Measurements from ENCODE around the gene HMCN1.
A peak's percentile ranks its signal among the peaks of the same experiment; 100 is the strongest.

HMCN1 gene

DNA sequence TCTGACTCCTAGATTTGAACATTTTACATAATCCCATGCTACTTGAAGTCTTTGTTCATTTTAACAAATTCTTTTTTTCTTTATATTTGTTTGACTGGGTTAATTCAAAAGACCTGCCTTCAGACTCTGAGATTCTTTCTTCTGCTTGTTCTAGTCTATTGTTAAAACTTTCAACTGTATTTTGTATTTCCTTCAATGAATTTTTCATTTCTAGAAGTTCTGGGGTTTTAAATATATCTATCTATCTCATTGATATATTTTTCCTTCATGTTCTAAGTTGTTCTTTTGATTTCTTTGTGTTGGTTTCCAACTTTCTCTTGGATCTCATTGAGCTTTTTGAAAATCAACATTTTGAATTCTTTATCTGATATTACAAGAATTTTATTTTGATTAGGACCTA, 64.3 kb downstream of the HMCN1 start:
- ChIA-PET POLR2A (no interaction called here), CTCF (no interaction called here)
- TF ChIP-seq CTBP1 (IDR thresholded peaks at IDR 0.05; ENCODE audit: borderline replicate concordance), result no peak
- TF ChIP-seq L3MBTL2 (conservative IDR thresholded peaks at IDR 0.05), result no peak
- TF ChIP-seq FOXK2 (IDR thresholded peaks at IDR 0.05), result no peak
- TF ChIP-seq HDGF (IDR thresholded peaks at IDR 0.05; ENCODE audit: borderline replicate concordance), result no peak
- TF ChIP-seq FOXM1 (IDR thresholded peaks at IDR 0.05; ENCODE audit: borderline replicate concordance), result no peak
- TF ChIP-seq ARNT (IDR thresholded peaks at IDR 0.05), result no peak
- TF ChIP-seq ZNF384 (IDR thresholded peaks at IDR 0.05), result no peak
- no peak for TF ChIP-seq SP1 (IDR thresholded peaks at IDR 0.05)
- no peak for TF ChIP-seq ELF4 (IDR thresholded peaks at IDR 0.05)
- TF ChIP-seq NFRKB (IDR thresholded peaks at IDR 0.05), result no peak
- TF ChIP-seq, protein P1, sequence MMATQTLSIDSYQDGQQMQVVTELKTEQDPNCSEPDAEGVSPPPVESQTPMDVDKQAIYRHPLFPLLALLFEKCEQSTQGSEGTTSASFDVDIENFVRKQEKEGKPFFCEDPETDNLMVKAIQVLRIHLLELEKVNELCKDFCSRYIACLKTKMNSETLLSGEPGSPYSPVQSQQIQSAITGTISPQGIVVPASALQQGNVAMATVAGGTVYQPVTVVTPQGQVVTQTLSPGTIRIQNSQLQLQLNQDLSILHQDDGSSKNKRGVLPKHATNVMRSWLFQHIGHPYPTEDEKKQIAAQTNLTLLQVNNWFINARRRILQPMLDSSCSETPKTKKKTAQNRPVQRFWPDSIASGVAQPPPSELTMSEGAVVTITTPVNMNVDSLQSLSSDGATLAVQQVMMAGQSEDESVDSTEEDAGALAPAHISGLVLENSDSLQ (IDR thresholded peaks at IDR 0.05), result no peak
- TF ChIP-seq TARDBP (IDR thresholded peaks at IDR 0.05), result no peak
- no peak for TF ChIP-seq BHLHE40 (IDR thresholded peaks at IDR 0.05; ENCODE audit: borderline replicate concordance)
- TF ChIP-seq FOXA1 (IDR thresholded peaks at IDR 0.05), result no peak
- TF ChIP-seq SUZ12 (IDR thresholded peaks at IDR 0.05), result no peak
- DNase-seq (ENCODE audit: extremely low spot score), result no peak

DNA sequence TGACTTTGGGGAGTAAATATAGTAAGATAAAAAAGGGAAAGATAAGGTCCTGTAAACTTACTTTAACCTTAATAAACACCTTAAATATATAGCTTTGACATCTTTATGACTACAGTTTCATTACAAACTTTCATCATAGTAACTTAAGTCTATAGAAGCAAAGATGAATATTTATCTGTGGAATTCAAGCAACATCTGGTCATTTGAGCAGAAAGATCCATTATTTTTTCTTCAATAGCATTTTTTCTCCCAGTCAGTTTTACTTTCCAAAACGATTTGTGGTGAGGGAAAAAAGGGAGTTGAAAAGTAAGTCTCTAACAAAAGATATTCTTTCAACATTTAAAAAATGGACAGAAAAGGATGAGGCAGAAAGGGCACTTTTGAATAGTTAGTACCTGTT, 69.0 kb downstream of the HMCN1 start:
- ChIA-PET POLR2A (no interaction called here), CTCF (no interaction called here)
- DNase-seq (ENCODE audit: extremely low spot score), result no peak
- TF ChIP-seq L3MBTL2 (conservative IDR thresholded peaks at IDR 0.05) (no peak), ZNF384 (IDR thresholded peaks at IDR 0.05) (no peak), SUZ12 (IDR thresholded peaks at IDR 0.05) (no peak), SP1 (IDR thresholded peaks at IDR 0.05) (no peak), BHLHE40 (IDR thresholded peaks at IDR 0.05; ENCODE audit: borderline replicate concordance) (no peak), ELF4 (IDR thresholded peaks at IDR 0.05) (no peak), FOXM1 (IDR thresholded peaks at IDR 0.05; ENCODE audit: borderline replicate concordance) (no peak)

DNA sequence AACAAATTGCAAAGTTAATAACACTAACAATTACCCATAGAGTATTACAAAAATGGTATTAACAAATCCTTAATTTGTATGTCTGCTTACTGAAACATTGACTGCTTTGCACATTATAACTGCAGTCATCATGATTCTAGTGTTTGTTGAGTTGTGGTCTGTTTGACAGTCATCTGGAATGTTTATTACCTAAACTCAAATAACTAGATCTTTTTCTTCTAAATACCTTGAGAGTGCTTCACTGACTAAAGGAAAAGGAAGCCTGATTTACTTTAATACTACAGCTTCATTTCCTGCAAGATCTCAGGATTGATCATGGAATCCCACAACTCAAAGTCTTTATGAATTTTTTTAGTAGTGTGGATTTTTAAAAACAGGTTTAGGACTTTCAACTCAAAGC, 70.0 kb downstream of the HMCN1 start:
- DNase-seq (ENCODE audit: extremely low spot score), result no peak
- CTCF ChIA-PET, result no interaction called here
- TF ChIP-seq SUZ12 (IDR thresholded peaks at IDR 0.05), result no peak
- TF ChIP-seq HDGF (IDR thresholded peaks at IDR 0.05; ENCODE audit: borderline replicate concordance), result no peak
- TF ChIP-seq TARDBP (IDR thresholded peaks at IDR 0.05), result no peak
- no peak for TF ChIP-seq FOXA1 (IDR thresholded peaks at IDR 0.05)
- TF ChIP-seq FOXK2 (IDR thresholded peaks at IDR 0.05), result no peak
- TF ChIP-seq, protein P1 (IDR thresholded peaks at IDR 0.05), result no peak
- no peak for TF ChIP-seq L3MBTL2 (conservative IDR thresholded peaks at IDR 0.05)
- TF ChIP-seq NFRKB (IDR thresholded peaks at IDR 0.05), result no peak
- TF ChIP-seq FOXM1 (IDR thresholded peaks at IDR 0.05; ENCODE audit: borderline replicate concordance), result no peak
- TF ChIP-seq ELF4 (IDR thresholded peaks at IDR 0.05), result no peak
- POLR2A ChIA-PET, result no interaction called here

DNA sequence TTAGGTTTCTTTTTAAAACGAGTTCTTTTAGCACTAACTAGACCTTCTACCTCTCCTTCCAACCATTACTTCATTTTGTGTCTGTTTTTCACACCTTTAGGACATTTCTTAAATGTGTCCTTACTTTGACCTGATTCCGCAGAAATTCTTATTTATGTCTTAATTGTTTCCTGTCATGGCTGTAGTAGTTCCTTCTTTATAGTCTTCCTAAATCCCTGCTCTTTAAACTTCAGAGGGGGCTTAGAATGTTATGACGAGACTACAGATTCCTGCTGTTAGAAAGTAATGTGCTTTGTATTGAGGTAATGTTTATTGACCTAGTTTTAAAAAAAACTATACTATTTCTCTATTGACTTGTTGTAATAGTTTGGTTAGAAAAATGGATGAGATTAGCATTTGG, 70.4 kb downstream of the HMCN1 start:
- TF ChIP-seq ZNF384 (IDR thresholded peaks at IDR 0.05) (no peak), ELF4 (IDR thresholded peaks at IDR 0.05) (no peak)
- TF ChIP-seq, protein P1 (IDR thresholded peaks at IDR 0.05), result peak; percentile 57; the same call in 1 of the 2 replicates
- no peak for DNase-seq (ENCODE audit: extremely low spot score)
- ChIA-PET POLR2A (no interaction called here), CTCF (no interaction called here)

DNA sequence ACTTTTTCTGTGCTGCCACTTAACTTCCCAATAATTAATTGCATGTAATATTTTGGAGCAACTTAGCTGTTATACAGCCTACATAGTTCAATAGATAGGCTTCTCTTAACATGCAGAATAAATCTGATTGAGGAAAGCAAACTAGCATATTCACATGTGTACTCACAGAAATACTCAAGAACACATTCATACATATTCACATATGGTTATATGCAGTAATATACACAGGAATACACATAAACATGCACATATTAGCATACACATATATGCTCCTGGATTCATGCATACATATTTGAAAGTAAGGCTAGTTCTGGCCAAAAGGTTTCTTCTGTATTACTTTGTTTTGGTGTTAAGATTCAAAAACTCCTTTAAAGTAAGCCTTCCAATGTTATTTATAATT, 73.1 kb downstream of the HMCN1 start:
- POLR2A ChIA-PET, result no interaction called here
- DNase-seq (ENCODE audit: extremely low spot score), result no peak
- CTCF ChIA-PET, result no interaction called here
- TF ChIP-seq SUZ12 (IDR thresholded peaks at IDR 0.05), result no peak
- TF ChIP-seq FOXK2 (IDR thresholded peaks at IDR 0.05), result no peak
- TF ChIP-seq, protein P1 (IDR thresholded peaks at IDR 0.05), result no peak
- no peak for TF ChIP-seq ELF4 (IDR thresholded peaks at IDR 0.05)
- no peak for TF ChIP-seq SP1 (IDR thresholded peaks at IDR 0.05)

DNA sequence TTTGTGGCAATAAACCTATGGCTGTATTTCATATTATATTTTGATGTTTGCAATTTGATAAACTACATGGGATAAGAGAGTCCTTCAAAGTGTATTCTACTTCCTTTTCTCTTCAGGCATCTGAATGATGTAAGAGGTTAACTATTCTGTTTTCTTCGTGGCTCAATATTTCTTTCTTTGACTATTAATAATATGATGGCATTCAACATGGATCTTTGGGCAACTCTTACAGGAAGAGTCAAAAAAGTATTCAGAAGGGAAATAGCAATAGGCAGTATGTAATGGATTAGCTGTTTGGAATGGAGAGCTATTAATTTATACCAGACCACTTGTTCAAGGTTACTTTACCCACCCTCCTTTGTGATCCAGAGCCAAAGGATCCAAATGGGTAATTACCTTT, 74.4 kb downstream of the HMCN1 start:
- POLR2A ChIA-PET, result no interaction called here
- TF ChIP-seq BHLHE40 (IDR thresholded peaks at IDR 0.05; ENCODE audit: borderline replicate concordance) (no peak), ZNF384 (IDR thresholded peaks at IDR 0.05) (no peak), CTBP1 (IDR thresholded peaks at IDR 0.05; ENCODE audit: borderline replicate concordance) (no peak), SP1 (IDR thresholded peaks at IDR 0.05) (no peak), ARNT (IDR thresholded peaks at IDR 0.05) (no peak), FOXK2 (IDR thresholded peaks at IDR 0.05) (no peak), LEF1 (IDR thresholded peaks at IDR 0.05; ENCODE audit: borderline replicate concordance) (no peak), L3MBTL2 (conservative IDR thresholded peaks at IDR 0.05) (no peak), FOXM1 (IDR thresholded peaks at IDR 0.05; ENCODE audit: borderline replicate concordance) (no peak), NFRKB (IDR thresholded peaks at IDR 0.05) (no peak), HDGF (IDR thresholded peaks at IDR 0.05; ENCODE audit: borderline replicate concordance) (no peak), TARDBP (IDR thresholded peaks at IDR 0.05) (no peak), FOXA1 (IDR thresholded peaks at IDR 0.05) (no peak), SUZ12 (IDR thresholded peaks at IDR 0.05) (no peak), ELF4 (IDR thresholded peaks at IDR 0.05) (no peak)
- TF ChIP-seq, protein P1 (IDR thresholded peaks at IDR 0.05), result no peak
- DNase-seq (ENCODE audit: extremely low spot score), result no peak
- CTCF ChIA-PET, result no interaction called here
